ENCODE measurements around the gene CGB3. TPM values are rescaled to one million over a fixed set of nuclear protein-coding genes. Genes with fewer than 3 reads are reported as not detected.
"Not testable (repeated sequence)": the region's sequence is repeated elsewhere in the genome, so short reads cannot be mapped to it uniquely, and the experiment has no call there.

The CGB3 gene
- total RNA-seq, 2 experiments from 2014 or later, result not detected

DNA sequence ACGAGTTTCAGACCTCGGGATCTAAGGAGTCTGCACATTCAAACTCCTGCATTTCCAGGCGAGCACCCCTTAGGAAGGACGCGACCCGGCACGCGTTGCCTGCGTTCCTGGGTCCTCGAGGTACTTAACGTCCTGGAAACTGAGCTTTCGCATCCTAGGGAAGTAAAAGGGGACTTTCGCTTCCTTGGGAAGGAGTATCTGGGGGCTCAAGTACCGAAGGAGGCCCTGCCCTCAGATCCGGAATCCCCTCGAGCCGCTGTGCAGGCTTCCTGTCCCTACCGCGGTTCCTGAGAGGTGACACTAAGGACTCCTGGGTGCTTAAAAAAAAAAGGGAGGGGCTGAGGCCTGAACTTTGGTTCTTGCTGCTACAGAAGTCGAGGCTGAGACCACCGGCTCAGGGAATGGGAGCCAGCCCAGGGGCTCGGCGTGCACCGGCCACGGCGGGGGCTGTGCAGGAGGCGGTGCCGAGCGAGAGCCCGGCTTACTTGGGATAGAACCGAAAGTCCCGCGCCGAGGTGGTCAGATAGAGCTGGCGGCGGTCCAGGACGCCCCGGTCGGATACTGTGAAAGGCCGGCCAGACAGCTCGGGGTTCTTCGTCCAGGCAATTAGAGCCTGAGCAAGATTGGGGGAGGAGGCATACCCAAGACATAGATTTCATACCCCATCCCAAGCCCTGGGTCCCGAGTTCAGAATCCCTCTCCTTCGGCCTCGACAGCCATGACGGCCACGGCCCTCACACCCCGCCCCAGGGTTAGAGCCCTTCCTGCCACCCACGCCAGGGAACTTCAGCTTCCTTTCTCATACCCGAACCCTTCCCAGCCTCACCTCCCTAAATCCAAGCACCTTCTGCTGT is 5.5 kb downstream of the CGB3 start:
- H3K4me3 Mint-ChIP-seq, result peak overlapping the region; percentile 82
- ChIA-PET POLR2A (interaction anchor here (0.6 to 2.7 kb wide), 4 partner anchors 9 to 69 kb away, joined by 3 to 15 read pairs (median 3); partner anchors contain the start of genes GYS1 and RUVBL2), CTCF (interaction anchor here (0.8 to 6.0 kb wide), 6 partner anchors 13 to 180 kb away, joined by 3 to 52 read pairs (median 3); partner anchors contain the start of genes CGB2, GYS1 and RUVBL2)
- H3K27me3 Mint-ChIP-seq, H3K9me3 Mint-ChIP-seq, H3K27ac Mint-ChIP-seq: not testable (repeated sequence)
- H3K36me3 Mint-ChIP-seq (ENCODE audit: low read depth), result peaks cover 10% of the 10 kb centered on the region
- H3K4me1 Mint-ChIP-seq, result peaks cover 38% of the 10 kb centered on the region
- peak; percentile 28 for DNase-seq

DNA sequence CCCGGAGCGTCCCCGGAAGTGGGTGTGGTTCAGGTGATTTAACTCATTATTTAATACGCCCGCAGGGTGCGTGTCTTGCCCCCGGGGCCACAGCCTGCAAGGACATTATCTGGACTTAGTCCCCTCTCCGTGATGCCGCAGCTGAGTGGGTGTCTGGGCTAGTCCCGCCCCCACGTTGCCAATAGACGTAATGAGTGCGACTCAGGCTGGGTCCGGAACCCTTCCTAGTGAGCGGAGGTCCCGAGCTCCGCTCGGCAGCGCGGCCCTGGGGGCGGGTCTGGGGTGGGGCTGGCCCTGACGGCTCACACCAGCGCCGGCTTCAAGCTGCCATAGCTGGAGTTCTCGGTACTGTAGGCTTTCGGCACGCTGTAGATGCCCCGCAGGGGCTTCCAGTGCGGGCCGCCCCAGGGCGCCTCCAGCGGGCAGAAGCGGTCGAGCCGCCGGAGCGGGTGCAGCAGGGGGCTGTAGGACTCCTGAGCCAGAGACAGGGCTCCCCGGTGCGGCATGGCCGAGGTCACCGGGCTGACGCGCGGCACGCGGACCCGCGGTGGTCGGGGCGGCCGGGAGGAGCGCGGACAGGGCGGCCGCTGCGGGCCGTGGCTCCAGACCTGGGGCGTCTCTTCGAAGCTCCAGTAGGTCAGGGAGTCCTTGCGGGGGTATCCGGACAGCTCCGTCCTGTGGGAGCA is 6.3 kb downstream of the CGB3 start:
- Mint-ChIP-seq H3K4me3 (peak overlapping the region; percentile 82), H3K9me3 (no peaks in the 10 kb centered on the region), H3K27ac (no peak overlapping the region), H3K36me3 (ENCODE audit: low read depth) (peaks cover 11% of the 10 kb centered on the region), H3K4me1 (peaks cover 38% of the 10 kb centered on the region), H3K27me3 (peaks cover 9% of the 10 kb centered on the region)
- POLR2A ChIA-PET, result interaction anchor here (0.7 to 2.7 kb wide), 3 partner anchors 9 to 68 kb away, joined by 3 to 15 read pairs (median 3); partner anchors contain the start of genes GYS1 and RUVBL2
- DNase-seq, result peak; percentile 72
- CTCF ChIA-PET, result interaction anchor here (0.8 to 6.0 kb wide), 3 partner anchors 18 to 77 kb away, joined by 3 to 52 read pairs (median 28); partner anchors contain the start of genes GYS1 and RUVBL2

DNA sequence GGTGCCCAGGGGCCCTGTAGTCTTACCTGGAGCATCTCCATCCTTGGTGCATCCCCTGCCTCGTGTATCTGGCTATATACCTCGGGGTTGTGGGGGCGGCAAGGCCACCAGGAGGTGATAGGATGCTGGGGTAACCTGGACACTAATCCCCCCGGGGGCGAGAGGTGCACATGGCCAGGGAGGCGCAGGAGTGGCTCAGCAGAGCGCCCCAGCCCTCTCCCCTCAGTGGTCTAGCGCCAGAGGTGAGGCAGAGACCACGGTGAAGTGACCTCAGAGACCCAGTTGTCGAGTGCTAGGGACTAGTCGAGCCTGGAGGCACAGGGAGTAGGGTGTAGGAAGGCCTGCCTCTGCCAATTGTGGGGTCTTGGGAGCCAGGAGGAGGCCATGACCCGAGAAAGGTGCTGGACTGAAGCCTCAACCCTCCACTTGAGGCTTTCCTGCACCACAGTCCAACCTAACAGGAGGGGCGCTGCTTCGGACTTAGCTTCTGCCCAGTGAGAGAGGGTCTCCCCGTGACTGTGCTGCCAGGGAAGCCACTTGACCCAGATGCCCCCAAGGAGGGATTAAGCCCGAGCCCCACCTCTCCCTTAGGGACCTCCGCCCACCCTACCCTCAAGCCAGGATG is 7.0 kb downstream of the CGB3 start, which contains the start of gene LHB:
TSS of gene LHB (minus strand) at position 51 of the 625 bp plus-strand sequence. CDS start at position 41, 10 bp downstream.
- H3K36me3 Mint-ChIP-seq (ENCODE audit: low read depth), result peaks cover 11% of the 10 kb centered on the region
- H3K4me1 Mint-ChIP-seq, result peaks cover 38% of the 10 kb centered on the region
- H3K27ac Mint-ChIP-seq, result no peak within 1 kb of the TSS
- peaks cover 9% of the 10 kb centered on the region for H3K27me3 Mint-ChIP-seq
- POLR2A ChIA-PET, result interaction anchor here (2.7 kb wide), 1 partner anchor 24 kb away, joined by 15 read pairs; the partner anchor contains the start of genes GYS1 and RUVBL2
- CTCF ChIA-PET, result interaction anchor here (4.7 to 6.0 kb wide), 2 partner anchors 17 to 24 kb away, joined by 28 to 52 read pairs; partner anchors contain the start of genes GYS1 and RUVBL2
- no peaks in the 10 kb centered on the region for H3K9me3 Mint-ChIP-seq
- peak within 1 kb of the TSS; percentile 82 for H3K4me3 Mint-ChIP-seq
- no peak for DNase-seq

DNA sequence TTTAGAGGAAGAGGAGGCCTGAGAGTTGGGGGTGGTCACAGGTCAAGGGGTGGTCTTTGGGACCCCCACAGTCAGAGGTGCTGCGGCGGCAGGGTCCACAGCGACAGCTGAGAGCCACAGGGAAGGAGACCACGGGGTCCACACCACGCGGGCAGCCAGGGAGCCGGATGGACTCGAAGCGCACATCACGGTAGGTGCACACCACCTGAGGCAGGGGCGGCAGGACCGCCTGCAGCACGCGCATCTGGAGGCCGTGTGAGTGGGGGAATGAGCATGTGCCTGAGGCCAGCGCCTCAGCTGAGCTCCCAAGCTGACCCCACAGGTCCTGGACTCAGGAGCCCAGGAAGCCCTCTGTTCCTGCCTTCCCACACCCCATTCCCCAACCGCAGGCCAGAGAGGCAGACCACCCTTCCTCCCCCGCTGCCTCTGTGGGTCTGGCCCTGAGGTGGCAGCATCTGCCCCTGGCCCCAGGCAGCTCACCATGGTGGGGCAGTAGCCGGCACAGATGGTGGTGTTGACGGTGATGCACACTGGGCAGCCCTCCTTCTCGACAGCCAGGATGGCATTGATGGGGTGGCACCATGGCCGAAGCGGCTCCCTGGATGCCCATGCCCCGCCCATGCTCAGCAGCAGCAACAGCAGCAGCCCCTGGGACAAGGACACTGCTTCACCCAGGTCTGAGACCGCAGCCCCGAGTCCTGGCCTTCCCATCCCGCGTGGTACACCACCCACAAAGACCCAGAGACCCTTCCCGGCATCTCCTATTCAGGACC is 7.9 kb downstream of the CGB3 start:
- ChIA-PET POLR2A (no interaction called here), CTCF (interaction anchor here (1.2 kb wide), 1 partner anchor 23 kb away, joined by 4 read pairs; the partner anchor contains the start of genes GYS1 and RUVBL2)
- H3K9me3 Mint-ChIP-seq, result no peaks in the 10 kb centered on the region
- no peak overlapping the region for H3K27ac Mint-ChIP-seq
- DNase-seq, result no peak
- H3K27me3 Mint-ChIP-seq, result peaks cover 9% of the 10 kb centered on the region
- peaks cover 13% of the 10 kb centered on the region for H3K36me3 Mint-ChIP-seq (ENCODE audit: low read depth)
- H3K4me1 Mint-ChIP-seq, result peaks cover 31% of the 10 kb centered on the region
- no peak overlapping the region for H3K4me3 Mint-ChIP-seq

DNA sequence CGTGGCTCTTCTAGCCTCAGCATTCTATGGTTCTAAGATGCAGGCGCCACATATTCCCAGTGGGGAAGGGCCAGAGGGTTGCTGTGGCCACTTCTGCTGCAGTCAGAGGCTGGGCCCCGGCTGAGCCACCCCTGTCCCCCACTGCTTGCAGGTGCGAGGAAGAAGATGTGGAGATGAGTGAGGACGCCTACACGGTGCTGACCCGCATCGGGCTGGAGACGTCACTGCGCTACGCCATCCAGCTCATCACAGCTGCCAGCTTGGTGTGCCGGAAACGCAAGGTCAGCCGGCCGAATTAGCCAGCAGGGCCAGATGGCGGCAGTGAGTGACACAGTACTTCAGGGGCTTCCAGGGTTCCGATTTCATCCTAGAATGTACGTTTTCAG is 9.3 kb downstream of the CGB3 start:
- Mint-ChIP-seq H3K4me1 (peaks cover 21% of the 10 kb centered on the region), H3K27me3 (peaks cover 9% of the 10 kb centered on the region), H3K4me3 (no peak overlapping the region), H3K36me3 (ENCODE audit: low read depth) (peaks cover 22% of the 10 kb centered on the region), H3K27ac (no peak overlapping the region), H3K9me3 (no peaks in the 10 kb centered on the region)
- POLR2A ChIA-PET, result no interaction called here
- CTCF ChIA-PET, result interaction anchor here (1.2 kb wide), 1 partner anchor 21 kb away, joined by 4 read pairs; the partner anchor contains the start of genes GYS1 and RUVBL2
- no peak for DNase-seq

DNA sequence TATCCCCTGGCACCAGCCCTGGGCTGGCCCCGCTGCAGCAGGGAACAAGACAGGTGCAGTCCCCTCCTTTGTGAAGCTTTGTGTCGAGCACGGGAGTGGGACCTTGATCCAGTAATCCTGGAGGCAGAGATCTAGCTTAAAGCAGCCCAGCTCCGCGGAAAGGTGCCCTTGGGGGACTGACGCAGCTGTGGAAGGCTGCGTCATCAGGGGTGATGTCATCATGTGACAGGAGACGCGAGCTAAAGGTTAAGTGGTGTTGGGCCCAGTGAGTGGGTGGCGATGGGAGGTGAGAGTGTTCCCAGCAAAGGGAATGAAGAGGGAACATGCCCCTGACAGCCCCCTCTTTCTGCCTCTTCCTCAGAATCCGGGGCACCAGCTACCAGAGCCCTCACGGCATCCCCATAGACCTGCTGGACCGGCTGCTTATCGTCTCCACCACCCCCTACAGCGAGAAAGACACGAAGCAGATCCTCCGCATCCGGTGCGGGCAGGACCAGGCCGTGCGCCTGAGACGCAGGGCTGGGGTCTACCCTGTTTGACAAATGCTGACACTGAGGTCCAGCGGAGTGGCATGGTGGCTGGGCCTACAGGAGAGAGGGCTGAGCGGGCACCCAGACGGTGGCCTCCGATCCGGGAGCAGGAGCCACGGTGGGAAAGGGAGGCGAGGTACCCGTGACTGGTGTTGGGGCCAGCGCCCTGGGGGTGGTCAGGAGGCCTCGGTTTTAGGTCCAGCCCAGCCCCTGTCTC is 9.8 kb downstream of the CGB3 start:
- H3K9me3 Mint-ChIP-seq, result no peaks in the 10 kb centered on the region
- peaks cover 25% of the 10 kb centered on the region for H3K36me3 Mint-ChIP-seq (ENCODE audit: low read depth)
- H3K27ac Mint-ChIP-seq, result no peak overlapping the region
- H3K27me3 Mint-ChIP-seq, result peaks cover 8% of the 10 kb centered on the region
- ChIA-PET POLR2A (interaction anchor here (0.5 to 1.5 kb wide), 3 partner anchors 21 to 544 kb away, joined by 3 to 5 read pairs (median 3); partner anchors contain the start of genes GYS1 and RUVBL2), CTCF (interaction anchor here (1.3 to 2.7 kb wide), 2 partner anchors 14 to 21 kb away, joined by 5 to 8 read pairs; partner anchors contain the start of genes GYS1 and RUVBL2)
- DNase-seq, result no peak
- H3K4me3 Mint-ChIP-seq, result no peak overlapping the region
- peaks cover 16% of the 10 kb centered on the region for H3K4me1 Mint-ChIP-seq

DNA sequence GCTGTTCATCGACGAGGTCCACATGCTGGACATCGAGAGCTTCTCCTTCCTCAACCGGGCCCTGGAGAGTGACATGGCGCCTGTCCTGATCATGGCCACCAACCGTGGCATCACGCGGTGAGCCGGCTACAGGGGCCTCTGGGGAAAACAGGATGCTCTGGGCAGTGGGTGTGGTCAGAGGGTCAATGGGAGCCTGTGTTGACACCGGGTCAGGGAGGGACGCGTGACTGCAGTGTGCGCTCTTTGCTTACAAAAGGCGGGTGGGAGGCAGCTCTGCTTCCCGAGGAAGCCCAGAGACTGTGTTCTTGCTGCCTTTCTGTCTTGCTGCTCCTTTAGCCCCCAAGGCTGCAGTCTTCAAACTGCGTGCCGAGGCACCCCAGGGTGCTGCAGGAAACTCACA is 12.9 kb downstream of the CGB3 start:
- H3K27me3 Mint-ChIP-seq, result no peaks in the 10 kb centered on the region
- no peaks in the 10 kb centered on the region for H3K4me1 Mint-ChIP-seq
- H3K9me3 Mint-ChIP-seq, result no peaks in the 10 kb centered on the region
- no peak overlapping the region for H3K27ac Mint-ChIP-seq
- peaks cover 32% of the 10 kb centered on the region for H3K36me3 Mint-ChIP-seq (ENCODE audit: low read depth)
- ChIA-PET POLR2A (interaction anchor here (1.3 kb wide), 1 partner anchor 17 kb away, joined by 3 read pairs; the partner anchor contains the start of gene RUVBL2), CTCF (interaction anchor here (3.4 kb wide), 1 partner anchor 11 kb away, joined by 16 read pairs; no protein-coding TSS in a partner anchor)
- DNase-seq, result no peak
- H3K4me3 Mint-ChIP-seq, result no peak overlapping the region

DNA sequence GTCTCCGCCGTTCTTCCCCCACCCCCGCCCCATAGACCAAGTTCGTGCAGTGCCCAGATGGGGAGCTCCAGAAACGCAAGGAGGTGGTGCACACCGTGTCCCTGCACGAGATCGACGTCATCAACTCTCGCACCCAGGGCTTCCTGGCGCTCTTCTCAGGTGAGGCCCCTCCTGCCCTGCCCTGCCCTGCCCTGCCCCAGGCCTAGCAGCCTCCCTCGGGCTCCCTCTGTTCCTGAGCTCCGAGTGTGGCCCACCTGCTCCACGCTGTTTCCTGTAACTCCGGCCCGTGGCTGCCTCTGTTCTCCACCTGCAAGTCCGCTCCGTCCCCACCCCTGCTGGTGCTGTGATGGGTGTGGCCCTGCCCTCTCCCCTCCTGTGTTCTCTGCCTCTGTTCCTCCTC is 13.7 kb downstream of the CGB3 start:
- POLR2A ChIA-PET, result no interaction called here
- CTCF ChIA-PET, result interaction anchor here (0.8 to 3.4 kb wide), 3 partner anchors 11 to 87 kb away, joined by 3 to 16 read pairs (median 15); partner anchors contain the start of genes GYS1 and RUVBL2
- Mint-ChIP-seq H3K27ac (no peak overlapping the region), H3K36me3 (ENCODE audit: low read depth) (peaks cover 30% of the 10 kb centered on the region), H3K4me1 (no peaks in the 10 kb centered on the region), H3K27me3 (no peaks in the 10 kb centered on the region), H3K9me3 (no peaks in the 10 kb centered on the region), H3K4me3 (no peak overlapping the region)
- no peak for DNase-seq

DNA sequence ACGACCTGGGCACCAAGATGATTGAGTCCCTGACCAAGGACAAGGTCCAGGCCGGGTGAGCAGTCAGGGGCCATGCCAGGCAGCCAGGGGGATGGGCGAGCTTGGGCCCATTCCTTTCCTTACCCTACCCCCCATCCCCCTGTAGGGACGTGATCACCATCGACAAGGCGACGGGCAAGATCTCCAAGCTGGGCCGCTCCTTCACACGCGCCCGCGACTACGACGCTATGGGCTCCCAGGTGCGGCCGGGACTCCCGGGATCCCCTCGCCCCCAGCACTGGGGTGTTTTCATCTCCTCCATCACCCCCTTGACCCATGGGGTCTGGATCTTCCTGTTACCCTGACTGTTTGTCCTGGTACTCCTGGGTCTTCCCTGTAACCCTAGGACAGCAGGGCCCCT is 14.3 kb downstream of the CGB3 start:
- Mint-ChIP-seq H3K9me3 (no peaks in the 10 kb centered on the region), H3K4me3 (no peak overlapping the region), H3K4me1 (no peaks in the 10 kb centered on the region), H3K27me3 (no peaks in the 10 kb centered on the region), H3K27ac (no peak overlapping the region), H3K36me3 (ENCODE audit: low read depth) (peaks cover 36% of the 10 kb centered on the region)
- ChIA-PET CTCF (interaction anchor here (0.8 to 3.4 kb wide), 4 partner anchors 10 to 88 kb away, joined by 3 to 16 read pairs (median 16); partner anchors contain the start of genes GYS1 and RUVBL2), POLR2A (no interaction called here)
- no peak for DNase-seq

DNA sequence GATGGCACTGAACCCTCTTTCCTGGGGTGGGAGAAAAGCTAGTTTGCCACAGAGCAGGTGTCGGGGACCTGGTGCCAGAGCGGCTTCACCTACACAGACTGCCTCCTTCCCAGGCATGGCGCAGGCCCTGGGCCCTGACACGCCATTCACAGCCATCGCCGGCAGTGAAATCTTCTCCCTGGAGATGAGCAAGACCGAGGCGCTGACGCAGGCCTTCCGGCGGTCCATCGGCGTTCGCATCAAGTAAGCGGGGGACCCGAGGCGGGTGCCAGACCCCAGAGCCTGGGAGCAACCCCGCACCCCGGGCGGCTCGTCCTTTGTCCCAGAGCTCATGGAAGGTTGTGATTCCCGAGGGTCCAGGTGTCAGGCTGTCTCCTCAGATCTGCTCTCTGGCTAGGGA is 17.2 kb downstream of the CGB3 start:
- no peak for DNase-seq
- Mint-ChIP-seq H3K9me3 (no peaks in the 10 kb centered on the region), H3K4me1 (no peaks in the 10 kb centered on the region), H3K4me3 (no peak overlapping the region), H3K27me3 (no peaks in the 10 kb centered on the region), H3K27ac (no peak overlapping the region), H3K36me3 (ENCODE audit: low read depth) (peaks cover 37% of the 10 kb centered on the region)
- ChIA-PET CTCF (no interaction called here), POLR2A (interaction anchor here (1.0 kb wide), 1 partner anchor 14 kb away, joined by 3 read pairs; the partner anchor contains the start of genes GYS1 and RUVBL2)

DNA sequence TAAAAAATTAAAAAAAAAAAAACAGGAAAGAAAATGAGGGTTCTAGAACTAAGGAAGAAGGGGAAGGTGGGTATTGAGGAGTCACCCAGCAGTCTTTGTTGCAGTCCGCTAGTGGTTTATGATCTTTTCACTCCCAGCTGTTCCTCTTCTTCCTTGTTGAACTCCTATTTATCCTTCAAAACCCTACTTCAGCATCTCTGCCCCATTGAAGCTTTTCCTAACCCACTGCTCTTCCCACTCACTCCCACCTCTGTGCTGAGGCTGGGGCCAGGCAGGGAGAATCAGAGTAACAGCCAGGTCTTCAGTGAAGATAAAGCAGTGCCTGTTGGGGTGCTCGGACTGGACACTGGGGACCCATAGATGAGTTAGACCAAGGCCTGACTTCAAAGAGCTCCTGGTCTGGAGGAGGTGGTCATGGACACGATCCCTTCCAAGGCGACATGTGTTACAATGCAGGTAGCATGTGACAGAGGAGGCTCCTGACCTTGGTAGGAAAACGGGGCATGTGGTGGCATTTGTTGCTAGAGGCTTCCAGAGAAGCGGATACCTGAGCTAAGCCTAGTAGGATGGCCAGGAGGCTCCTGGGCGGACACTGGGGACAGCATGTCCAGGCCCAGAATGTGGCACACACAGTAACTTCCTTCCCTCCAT is 19.0 kb downstream of the CGB3 start:
- CTCF ChIA-PET, result interaction anchor here (0.6 to 1.2 kb wide), 2 partner anchors 12 to 294 kb away, joined by 3 to 5 read pairs; partner anchors contain the start of genes GYS1 and RUVBL2
- no peaks in the 10 kb centered on the region for H3K4me1 Mint-ChIP-seq
- peaks cover 27% of the 10 kb centered on the region for H3K36me3 Mint-ChIP-seq (ENCODE audit: low read depth)
- no peaks in the 10 kb centered on the region for H3K9me3 Mint-ChIP-seq
- POLR2A ChIA-PET, result no interaction called here
- H3K4me3 Mint-ChIP-seq, result no peak overlapping the region
- H3K27ac Mint-ChIP-seq, result no peak overlapping the region
- H3K27me3 Mint-ChIP-seq, result no peaks in the 10 kb centered on the region
- DNase-seq, result no peak

All from activated CD4-positive, alpha-beta memory T cell treated with anti-CD3 and anti-CD28 coated beads, Interleukin-2, amount 10 ng/mL, durations not matched to agents 7 days and 5 days (primary cell).